HUES64 (cell line): ENCODE measurements around the gene NSF.
"Not testable (repeated sequence)": the region's sequence is repeated elsewhere in the genome, so short reads cannot be mapped to it uniquely, and the experiment has no call there.

Source experiments
- H3K27ac ChIP-seq: 2 replicates; pipeline ENCODE4 v1.7.0; 2013; ENCODE audit warnings: low read depth, low read length, inconsistent platforms
- H3K27me3 ChIP-seq: 2 replicates; pipeline ENCODE4 v1.6.1; 2013; ENCODE audit warnings: mild to moderate bottlenecking, low read length; ENCODE audit not compliant: insufficient read depth
- H3K36me3 ChIP-seq: 2 replicates; pipeline ENCODE4 v1.6.1; 2013; ENCODE audit warnings: mild to moderate bottlenecking, low read length; ENCODE audit not compliant: insufficient read depth
- H3K4me1 ChIP-seq: 2 replicates; pipeline ENCODE4 v1.6.1; 2013; ENCODE audit warnings: mild to moderate bottlenecking, low read length, moderate library complexity; ENCODE audit not compliant: insufficient read depth
- H3K4me3 ChIP-seq: 2 replicates; pipeline ENCODE4 v1.5.1; 2013; ENCODE audit warnings: mild to moderate bottlenecking, low read length, moderate library complexity
- H3K9ac ChIP-seq: 2 replicates; pipeline ENCODE4 v1.6.1; 2013; ENCODE audit warnings: mild to moderate bottlenecking, low read depth, low read length
- H3K9me3 ChIP-seq: 2 replicates; pipeline ENCODE4 v1.6.1; 2013; ENCODE audit warnings: low read depth, low read length; ENCODE audit not compliant: insufficient read depth
- whole genome bisulfite sequencing: fragments of 150-250, 120-280 bp; methylation state at CpG from one replicate; pipeline ENCODE4 v1.1.7; 2013; ENCODE audit warnings: missing lambda C conversion rate; 5-methylcytosine and 5-hydroxymethylcytosine counted together

Gene NSF

DNA sequence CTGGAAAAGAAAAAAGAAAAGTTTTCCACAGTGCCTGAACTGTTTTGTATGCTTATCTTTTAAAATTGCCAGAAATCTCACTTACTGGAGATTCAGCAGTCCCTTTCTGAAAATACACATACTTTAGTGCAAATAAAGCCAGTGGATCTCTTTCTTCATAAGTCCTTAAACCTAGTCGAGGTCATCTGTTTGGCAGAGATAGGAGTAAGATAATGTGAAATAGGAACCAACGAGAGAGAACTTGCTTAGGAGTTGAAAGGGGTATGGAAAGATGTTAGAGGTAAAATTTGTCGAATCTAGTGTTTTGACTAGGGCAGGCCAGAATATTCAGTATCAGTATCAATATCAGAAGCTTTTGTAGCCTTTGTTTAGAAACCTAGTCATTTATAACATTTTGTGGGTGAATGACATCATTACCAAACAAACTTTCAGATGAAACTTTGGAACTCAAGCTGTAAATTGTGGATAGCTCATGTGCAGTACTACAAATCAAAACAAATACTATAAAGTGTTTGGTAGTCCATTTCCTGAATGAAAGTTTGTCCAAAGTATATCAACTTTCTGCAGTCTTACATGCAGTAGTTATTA is 8.0 kb downstream of the NSF start:
- WGBS: no CpG with 5 or more reads among the region's 3 CpGs
- not testable (repeated sequence) for H3K9me3 ChIP-seq, H3K27me3 ChIP-seq, H3K4me1 ChIP-seq, H3K36me3 ChIP-seq, H3K9ac ChIP-seq, H3K27ac ChIP-seq, H3K4me3 ChIP-seq

- not testable (repeated sequence) for H3K4me1 ChIP-seq, H3K27ac ChIP-seq, H3K27me3 ChIP-seq, H3K4me3 ChIP-seq, H3K36me3 ChIP-seq, H3K9me3 ChIP-seq, H3K9ac ChIP-seq
- no CpG with 5 or more reads among the region's 3 CpGs for WGBS
Measured at GRCh38 chr17:46600767-46601166, 10.3 kb downstream of the NSF start.

DNA sequence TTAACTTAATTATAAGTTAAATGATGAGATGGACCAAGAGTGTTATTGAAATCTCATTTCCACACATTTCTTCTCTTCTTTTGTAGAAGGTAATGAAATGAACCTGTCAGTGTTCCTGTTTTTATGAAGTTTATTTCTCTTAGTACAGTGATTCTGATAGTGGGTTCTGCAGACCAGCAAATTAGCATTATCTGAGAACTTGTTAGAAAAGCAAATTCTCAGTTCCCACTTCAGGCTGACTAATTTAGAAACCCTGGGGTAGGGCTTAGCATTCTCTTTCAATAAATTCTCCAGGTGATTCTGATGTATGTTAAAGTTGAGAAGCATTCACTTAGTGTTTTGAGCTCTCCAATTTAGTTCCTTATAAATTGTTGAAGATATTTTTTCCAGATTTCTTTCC is 12.7 kb downstream of the NSF start:
- H3K27ac ChIP-seq, H3K27me3 ChIP-seq: not testable (repeated sequence)

GRCh38 chr17:46611304-46611703 is 20.8 kb downstream of the NSF start:
- H3K9me3 ChIP-seq, H3K36me3 ChIP-seq, H3K4me1 ChIP-seq, H3K9ac ChIP-seq, H3K4me3 ChIP-seq, H3K27ac ChIP-seq, H3K27me3 ChIP-seq: not testable (repeated sequence)
- no CpG with 5 or more reads among the region's 2 CpGs for WGBS

More for the DNA sequence above, 12.7 kb downstream of the NSF start:
- not testable (repeated sequence) for H3K9ac ChIP-seq, H3K36me3 ChIP-seq, H3K4me3 ChIP-seq, H3K4me1 ChIP-seq, H3K9me3 ChIP-seq

DNA sequence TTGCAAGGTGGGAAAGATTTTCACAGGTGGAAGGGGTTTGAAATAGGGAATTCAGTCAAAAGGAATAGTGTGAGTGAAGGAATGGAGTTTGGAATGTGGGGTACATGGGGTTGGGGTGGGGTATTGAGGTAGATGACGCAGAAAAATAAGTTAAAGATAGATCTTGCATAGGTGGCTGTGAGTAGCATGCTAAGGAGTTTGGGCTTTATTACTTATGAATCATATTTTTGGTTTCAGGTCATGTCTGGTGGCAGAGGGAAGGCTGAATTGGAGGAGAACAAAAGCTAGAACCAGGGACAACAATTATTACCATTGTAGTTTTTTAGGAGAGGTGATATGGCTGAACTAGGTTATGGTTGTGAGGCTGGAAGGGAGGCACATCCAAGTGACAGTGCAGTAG is 23.4 kb downstream of the NSF start:
- no CpG with 5 or more reads among the region's 1 CpG for WGBS
- not testable (repeated sequence) for H3K36me3 ChIP-seq, H3K4me1 ChIP-seq, H3K27me3 ChIP-seq, H3K9me3 ChIP-seq, H3K4me3 ChIP-seq, H3K27ac ChIP-seq, H3K9ac ChIP-seq

GRCh38 chr17:46617121-46617520 is 26.7 kb downstream of the NSF start:
- H3K36me3 ChIP-seq, H3K4me1 ChIP-seq, H3K27me3 ChIP-seq, H3K4me3 ChIP-seq, H3K9ac ChIP-seq, H3K27ac ChIP-seq, H3K9me3 ChIP-seq: not testable (repeated sequence)
- WGBS: no CpG with 5 or more reads among the region's 3 CpGs

- not testable (repeated sequence) for H3K4me1 ChIP-seq, H3K27ac ChIP-seq, H3K9ac ChIP-seq, H3K27me3 ChIP-seq, H3K4me3 ChIP-seq, H3K9me3 ChIP-seq, H3K36me3 ChIP-seq
- no CpG with 5 or more reads among the region's 1 CpG for WGBS
Measured at GRCh38 chr17:46618975-46619374, 28.5 kb downstream of the NSF start.

GRCh38 chr17:46623790-46624189 is 33.3 kb downstream of the NSF start:
- H3K36me3 ChIP-seq, H3K27me3 ChIP-seq, H3K9me3 ChIP-seq, H3K9ac ChIP-seq, H3K4me3 ChIP-seq, H3K27ac ChIP-seq, H3K4me1 ChIP-seq: not testable (repeated sequence)
- WGBS: no CpG with 5 or more reads among the region's 2 CpGs

DNA sequence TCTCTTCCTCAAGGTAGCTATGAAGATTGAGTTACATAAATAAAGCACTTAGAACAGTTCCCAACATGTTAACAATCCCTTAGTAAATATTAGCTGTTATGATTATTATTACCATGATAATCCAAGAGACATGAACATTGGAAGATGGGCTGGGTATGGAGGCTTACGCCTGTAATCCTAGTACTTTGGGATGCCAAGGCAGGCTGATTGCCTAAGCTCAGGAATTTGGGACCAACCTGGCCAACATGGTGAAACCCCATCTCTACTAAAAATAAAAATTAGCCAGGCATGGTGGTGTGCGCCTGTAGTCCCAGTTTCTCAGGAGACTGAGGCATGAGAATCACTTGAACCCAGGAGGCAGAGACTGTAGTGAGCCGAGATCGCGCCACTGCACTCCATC is 34.3 kb downstream of the NSF start:
- not testable (repeated sequence) for H3K9ac ChIP-seq, H3K36me3 ChIP-seq, H3K9me3 ChIP-seq, H3K4me1 ChIP-seq, H3K27ac ChIP-seq, H3K27me3 ChIP-seq, H3K4me3 ChIP-seq
- no CpG with 5 or more reads among the region's 5 CpGs for WGBS

- not testable (repeated sequence) for H3K27me3 ChIP-seq, H3K4me3 ChIP-seq, H3K9ac ChIP-seq, H3K4me1 ChIP-seq, H3K27ac ChIP-seq, H3K36me3 ChIP-seq, H3K9me3 ChIP-seq
- WGBS: no CpG with 5 or more reads among the region's 2 CpGs
Measured at GRCh38 chr17:46627452-46627851, 37.0 kb downstream of the NSF start.

- WGBS: no CpG with 5 or more reads among the region's 5 CpGs
- H3K9me3 ChIP-seq, H3K4me1 ChIP-seq, H3K4me3 ChIP-seq, H3K36me3 ChIP-seq, H3K27me3 ChIP-seq, H3K27ac ChIP-seq, H3K9ac ChIP-seq: not testable (repeated sequence)
Measured at GRCh38 chr17:46628753-46629436, 38.4 kb downstream of the NSF start.

DNA sequence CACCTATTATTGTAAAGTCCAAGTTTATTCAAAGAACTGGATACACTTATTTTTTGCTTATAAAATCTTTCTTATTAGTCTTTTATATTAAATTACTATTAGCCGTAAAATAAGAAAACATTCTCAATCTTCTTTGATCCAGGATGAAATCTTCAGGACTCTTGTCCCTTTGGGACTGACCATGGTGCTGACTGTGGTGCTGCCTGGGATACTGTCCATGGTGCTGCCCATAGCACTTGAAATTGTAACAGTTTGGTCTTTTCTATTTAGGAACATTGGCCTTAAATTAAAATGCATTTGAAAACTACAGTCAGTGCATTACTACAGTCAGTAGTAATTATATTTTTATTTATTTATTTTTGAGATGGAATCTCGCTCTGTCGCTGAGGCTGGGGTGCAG is 41.7 kb downstream of the NSF start:
- H3K27me3 ChIP-seq, H3K4me3 ChIP-seq, H3K36me3 ChIP-seq, H3K27ac ChIP-seq, H3K9ac ChIP-seq, H3K9me3 ChIP-seq, H3K4me1 ChIP-seq: not testable (repeated sequence)
- WGBS: no CpG with 5 or more reads among the region's 3 CpGs
